GM23338 (cell line): ENCODE measurements around the gene GP9. TPM values are rescaled to one million over a fixed set of nuclear protein-coding genes. Genes with fewer than 3 reads are reported as not detected.

Experiments
- ATAC-seq: fragments of 200-7000 bp; cut with Tn5 transposase; 3 replicates; pipeline ENCODE4 v1.9.1; 2020
- DNase-seq: peaks from one replicate; pipeline ENCODE4 v3.0.0-alpha.2; 2015; ENCODE audit warnings: low spot score
- H2AFZ ChIP-seq: fragments of 200-600 bp; sonication (generic); 2 replicates; pipeline ENCODE4 v1.8.0; 2016; ENCODE audit warnings: antibody characterized with exemption, mild to moderate bottlenecking, moderate library complexity
- H3F3A ChIP-seq: fragments of 200-600 bp; sonication (generic); replicated peaks from 2 replicates; pipeline ENCODE4 v1.8.0; 2017; ENCODE audit warnings: antibody characterized with exemption, mixed run types, low read depth
- H3K27ac ChIP-seq: fragments of 200-600 bp; sonication (generic); 2 replicates; pipeline ENCODE4 v1.6.1; 2016; ENCODE audit warnings: low read depth
- H3K27me3 ChIP-seq: fragments of 200-600 bp; sonication (generic); 2 replicates; pipeline ENCODE4 v1.8.0; 2016; ENCODE audit warnings: mild to moderate bottlenecking, mixed run types, moderate library complexity; ENCODE audit not compliant: insufficient read depth
- H3K36me3 ChIP-seq: fragments of 200-600 bp; sonication (generic); 2 replicates; pipeline ENCODE4 v1.8.0; 2016; ENCODE audit warnings: mild to moderate bottlenecking; ENCODE audit not compliant: insufficient read depth
- H3K4me1 ChIP-seq: fragments of 200-600 bp; sonication (generic); 2 replicates; pipeline ENCODE4 v1.8.0; 2016; ENCODE audit warnings: mild to moderate bottlenecking, moderate library complexity; ENCODE audit not compliant: insufficient read depth
- H3K4me2 ChIP-seq: fragments of 200-600 bp; sonication (generic); 2 replicates; pipeline ENCODE4 v1.7.1; 2017; ENCODE audit warnings: mixed run types
- H3K4me3 ChIP-seq: fragments of 200-600 bp; sonication (generic); 2 replicates; pipeline ENCODE4 v1.6.1; 2016; ENCODE audit warnings: mixed run types
- H3K79me2 ChIP-seq: fragments of 200-600 bp; sonication (generic); replicated peaks from 2 replicates; pipeline ENCODE4 v1.8.0; 2017; ENCODE audit warnings: mild to moderate bottlenecking; ENCODE audit not compliant: insufficient read depth
- H3K9me2 ChIP-seq: fragments of 200-600 bp; sonication (generic); 2 replicates; pipeline ENCODE4 v1.8.0; 2017; ENCODE audit not compliant: insufficient read depth
- H4K20me1 ChIP-seq: fragments of 200-600 bp; sonication (generic); replicated peaks from 2 replicates; pipeline ENCODE4 v1.8.0; 2017; ENCODE audit warnings: mild to moderate bottlenecking; ENCODE audit not compliant: insufficient read depth
- H3K27ac Mint-ChIP-seq: 2 replicates; pipeline ENCODE4 v1.8.0; 2020; ENCODE audit warnings: inconsistent platforms, mild to moderate bottlenecking, moderate library complexity, mixed read lengths
- H3K27me3 Mint-ChIP-seq: 3 replicates; pipeline ENCODE4 v1.8.0; 2022; ENCODE audit warnings: low read depth, mild to moderate bottlenecking, moderate library complexity, mixed read lengths, inconsistent platforms; ENCODE audit not compliant: insufficient read depth, poor library complexity
- H3K36me3 Mint-ChIP-seq: 3 replicates; pipeline ENCODE4 v1.8.0; 2021; ENCODE audit warnings: low read depth, mild to moderate bottlenecking, inconsistent platforms, moderate library complexity, mixed read lengths
- H3K4me1 Mint-ChIP-seq: 3 replicates; pipeline ENCODE4 v1.8.0; 2020; ENCODE audit warnings: mild to moderate bottlenecking, inconsistent platforms, mixed read lengths
- H3K4me3 Mint-ChIP-seq: 3 replicates; pipeline ENCODE4 v1.8.0; 2021; ENCODE audit warnings: moderate library complexity, mild to moderate bottlenecking, inconsistent platforms, mixed read lengths
- H3K9me3 Mint-ChIP-seq: 3 replicates; pipeline ENCODE4 v1.8.0; 2020; ENCODE audit warnings: moderate library complexity, mild to moderate bottlenecking, inconsistent platforms, mixed read lengths
- ETS1 ChIP-seq: IDR thresholded peaks from 2 replicates; pipeline ENCODE4 v1.6.1; 2016; ENCODE audit warnings: antibody characterized with exemption
- EZH2 ChIP-seq: fragments of 200-600 bp; sonication (generic); IDR thresholded peaks from one replicate; pipeline ENCODE4 v1.8.0; 2017; ENCODE audit warnings: antibody characterized with exemption, mild to moderate bottlenecking, low read depth; ENCODE audit not compliant: unreplicated experiment
- EZH2phosphoT487 ChIP-seq: fragments of 200-600 bp; sonication (generic); IDR thresholded peaks from one replicate; pipeline ENCODE4 v1.8.1; 2018; ENCODE audit warnings: antibody characterized with exemption; ENCODE audit not compliant: unreplicated experiment
- JUNB ChIP-seq: IDR thresholded peaks from one replicate; pipeline ENCODE4 v1.6.1; 2016; ENCODE audit warnings: antibody characterized with exemption; ENCODE audit not compliant: unreplicated experiment
- POLR2AphosphoS5 ChIP-seq: IDR thresholded peaks from 2 replicates; pipeline ENCODE4 v1.6.1; 2016; ENCODE audit warnings: antibody characterized with exemption, low read depth
- ZNF331 ChIP-seq: fragments of 250-450 bp; sonication (Bioruptor Pico); IDR thresholded peaks from 2 replicates; pipeline ENCODE4 v1.5.0; 2020; ENCODE audit warnings: low read depth, mild to moderate bottlenecking, moderate library complexity
- polyA plus RNA-seq: library from polyadenylated mRNA; unstranded; fragments of >200 nt; fragmentation: Nextera tagmentation; extraction: Ambion mirVana; gene quantifications from 2 replicates; pipeline ENCODE4 v1.2.1, GENCODE V29; 2016
- total RNA-seq: library from RNA; depleted of rRNA; stranded (reverse); fragments of >200 nt; shearing (Covaris generic); gene quantifications from 2 replicates; pipeline ENCODE4 v1.2.3, GENCODE V29; 2014
- TF ChIP-seq, protein P1 (sequence below): fragments of 250-450 bp; sonication (Bioruptor Pico); IDR thresholded peaks from 2 replicates; pipeline ENCODE4 v1.5.0; 2020; ENCODE audit warnings: mild to moderate bottlenecking, moderate library complexity

GP9 gene
- total and polyA plus RNA-seq, 2 experiments from 2014 or later, result not detected

DNA sequence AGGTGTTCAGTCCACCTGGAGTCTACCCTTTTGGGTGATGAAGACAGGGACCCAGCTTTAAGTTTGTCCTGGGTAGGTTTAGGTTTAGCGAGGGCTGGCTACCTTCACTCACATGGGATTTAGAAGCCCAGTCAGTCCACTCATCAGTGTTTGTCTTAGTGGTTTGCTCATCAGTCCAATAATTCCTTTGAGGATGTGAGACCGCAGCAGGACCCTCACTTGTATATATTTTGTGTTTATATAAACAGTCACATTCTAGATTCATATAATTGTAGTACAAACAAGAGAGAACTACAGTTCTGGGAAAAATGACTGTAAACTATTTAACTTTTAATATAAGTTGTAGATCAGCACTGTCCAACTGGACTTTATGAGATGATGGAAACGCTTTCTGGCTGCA lies 41.3 kb upstream of the GP9 start:
- Histone ChIP-seq H3K27ac (no peak overlapping the region), H3F3A (no peaks in the 10 kb centered on the region), H3K36me3 (no peaks in the 10 kb centered on the region), H2AFZ (no peak overlapping the region), H4K20me1 (no peaks in the 10 kb centered on the region), H3K4me3 (no peak overlapping the region), H3K79me2 (no peaks in the 10 kb centered on the region), H3K9me2 (no peaks in the 10 kb centered on the region), H3K27me3 (no peaks in the 10 kb centered on the region), H3K4me2 (no peak overlapping the region), H3K4me1 (no peaks in the 10 kb centered on the region; the same call in 1 of the 2 replicates)
- peaks cover 9% of the 10 kb centered on the region; the same call in 2 of the 3 replicates for H3K4me1 Mint-ChIP-seq
- no peak overlapping the region for H3K4me3 Mint-ChIP-seq
- H3K27me3 Mint-ChIP-seq, result peaks cover 8% of the 10 kb centered on the region
- DNase-seq, result no peak
- no peak overlapping the region for H3K27ac Mint-ChIP-seq
- H3K36me3 Mint-ChIP-seq, result no peaks in the 10 kb centered on the region; the same call in 2 of the 3 replicates
- H3K9me3 Mint-ChIP-seq, result no peaks in the 10 kb centered on the region
- TF ChIP-seq, protein P1, sequence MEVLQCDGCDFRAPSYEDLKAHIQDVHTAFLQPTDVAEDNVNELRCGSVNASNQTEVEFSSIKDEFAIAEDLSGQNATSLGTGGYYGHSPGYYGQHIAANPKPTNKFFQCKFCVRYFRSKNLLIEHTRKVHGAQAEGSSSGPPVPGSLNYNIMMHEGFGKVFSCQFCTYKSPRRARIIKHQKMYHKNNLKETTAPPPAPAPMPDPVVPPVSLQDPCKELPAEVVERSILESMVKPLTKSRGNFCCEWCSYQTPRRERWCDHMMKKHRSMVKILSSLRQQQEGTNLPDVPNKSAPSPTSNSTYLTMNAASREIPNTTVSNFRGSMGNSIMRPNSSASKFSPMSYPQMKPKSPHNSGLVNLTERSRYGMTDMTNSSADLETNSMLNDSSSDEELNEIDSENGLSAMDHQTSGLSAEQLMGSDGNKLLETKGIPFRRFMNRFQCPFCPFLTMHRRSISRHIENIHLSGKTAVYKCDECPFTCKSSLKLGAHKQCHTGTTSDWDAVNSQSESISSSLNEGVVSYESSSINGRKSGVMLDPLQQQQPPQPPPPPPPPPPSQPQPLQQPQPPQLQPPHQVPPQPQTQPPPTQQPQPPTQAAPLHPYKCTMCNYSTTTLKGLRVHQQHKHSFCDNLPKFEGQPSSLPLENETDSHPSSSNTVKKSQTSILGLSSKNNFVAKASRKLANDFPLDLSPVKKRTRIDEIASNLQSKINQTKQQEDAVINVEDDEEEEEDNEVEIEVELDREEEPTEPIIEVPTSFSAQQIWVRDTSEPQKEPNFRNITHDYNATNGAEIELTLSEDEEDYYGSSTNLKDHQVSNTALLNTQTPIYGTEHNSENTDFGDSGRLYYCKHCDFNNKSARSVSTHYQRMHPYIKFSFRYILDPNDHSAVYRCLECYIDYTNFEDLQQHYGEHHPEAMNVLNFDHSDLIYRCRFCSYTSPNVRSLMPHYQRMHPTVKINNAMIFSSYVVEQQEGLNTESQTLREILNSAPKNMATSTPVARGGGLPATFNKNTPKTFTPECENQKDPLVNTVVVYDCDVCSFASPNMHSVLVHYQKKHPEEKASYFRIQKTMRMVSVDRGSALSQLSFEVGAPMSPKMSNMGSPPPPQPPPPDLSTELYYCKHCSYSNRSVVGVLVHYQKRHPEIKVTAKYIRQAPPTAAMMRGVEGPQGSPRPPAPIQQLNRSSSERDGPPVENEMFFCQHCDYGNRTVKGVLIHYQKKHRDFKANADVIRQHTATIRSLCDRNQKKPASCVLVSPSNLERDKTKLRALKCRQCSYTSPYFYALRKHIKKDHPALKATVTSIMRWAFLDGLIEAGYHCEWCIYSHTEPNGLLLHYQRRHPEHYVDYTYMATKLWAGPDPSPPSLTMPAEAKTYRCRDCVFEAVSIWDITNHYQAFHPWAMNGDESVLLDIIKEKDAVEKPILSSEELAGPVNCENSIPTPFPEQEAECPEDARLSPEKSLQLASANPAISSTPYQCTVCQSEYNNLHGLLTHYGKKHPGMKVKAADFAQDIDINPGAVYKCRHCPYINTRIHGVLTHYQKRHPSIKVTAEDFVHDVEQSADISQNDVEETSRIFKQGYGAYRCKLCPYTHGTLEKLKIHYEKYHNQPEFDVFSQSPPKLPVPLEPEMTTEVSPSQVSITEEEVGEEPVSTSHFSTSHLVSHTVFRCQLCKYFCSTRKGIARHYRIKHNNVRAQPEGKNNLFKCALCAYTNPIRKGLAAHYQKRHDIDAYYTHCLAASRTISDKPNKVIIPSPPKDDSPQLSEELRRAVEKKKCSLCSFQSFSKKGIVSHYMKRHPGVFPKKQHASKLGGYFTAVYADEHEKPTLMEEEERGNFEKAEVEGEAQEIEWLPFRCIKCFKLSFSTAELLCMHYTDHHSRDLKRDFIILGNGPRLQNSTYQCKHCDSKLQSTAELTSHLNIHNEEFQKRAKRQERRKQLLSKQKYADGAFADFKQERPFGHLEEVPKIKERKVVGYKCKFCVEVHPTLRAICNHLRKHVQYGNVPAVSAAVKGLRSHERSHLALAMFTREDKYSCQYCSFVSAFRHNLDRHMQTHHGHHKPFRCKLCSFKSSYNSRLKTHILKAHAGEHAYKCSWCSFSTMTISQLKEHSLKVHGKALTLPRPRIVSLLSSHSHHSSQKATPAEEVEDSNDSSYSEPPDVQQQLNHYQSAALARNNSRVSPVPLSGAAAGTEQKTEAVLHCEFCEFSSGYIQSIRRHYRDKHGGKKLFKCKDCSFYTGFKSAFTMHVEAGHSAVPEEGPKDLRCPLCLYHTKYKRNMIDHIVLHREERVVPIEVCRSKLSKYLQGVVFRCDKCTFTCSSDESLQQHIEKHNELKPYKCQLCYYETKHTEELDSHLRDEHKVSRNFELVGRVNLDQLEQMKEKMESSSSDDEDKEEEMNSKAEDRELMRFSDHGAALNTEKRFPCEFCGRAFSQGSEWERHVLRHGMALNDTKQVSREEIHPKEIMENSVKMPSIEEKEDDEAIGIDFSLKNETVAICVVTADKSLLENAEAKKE (CRISPR knock-in tag), result no peak
- TF ChIP-seq JUNB (no peak), ZNF331 (CRISPR knock-in tag) (no peak), EZH2 (no peak), POLR2AphosphoS5 (no peak), ETS1 (no peak), EZH2phosphoT487 (no peak)
- ATAC-seq, result no peak
